Heart left ventricle (tissue), 16 donors: ENCODE results near the gene EGFL8. TPM values are rescaled to one million over a fixed set of nuclear protein-coding genes. Genes with fewer than 3 reads are reported as not detected.

ENCODE experiments used
- ATAC-seq, 4 donors: fragments of 200-7000 bp; cut with Tn5 transposase; one replicate each; pipeline ENCODE4 v1.9.1; 2020 to 2022; ENCODE audit warnings: moderate library complexity in 4 of 4, mild to moderate bottlenecking in 3 of 4, moderate number of reproducible peaks in 1 of 4
- DNase-seq, 5 donors: peaks; one replicate each; pipeline ENCODE4 v3.0.0-alpha.2; 2020
- H3K27ac ChIP-seq, 12 donors: fragments of 200-600 bp; sonication (generic) in 4 of 12; one replicate each; pipeline versions ENCODE4 v1.5.0 to v1.8.0; 2016 to 2022; ENCODE audit warnings: mild to moderate bottlenecking in 2 of 12
- H3K27me3 ChIP-seq, 9 donors: fragments of 200-600 bp; sonication (generic) in 2 of 9; one replicate each; pipeline versions ENCODE4 v1.5.1 to v1.8.0; 2016 to 2022; ENCODE audit warnings: mild to moderate bottlenecking in 3 of 9
- H3K36me3 ChIP-seq, 9 donors: fragments of 200-600 bp; sonication (generic) in 2 of 9; one replicate each; pipeline versions ENCODE4 v1.5.0 to v1.8.0; 2018 to 2022; ENCODE audit warnings: mild to moderate bottlenecking in 2 of 9
- H3K4me1 ChIP-seq, 12 donors: fragments of 200-600 bp; sonication (generic) in 4 of 12; one replicate each; pipeline versions ENCODE4 v1.5.0 to v1.8.0; 2016 to 2022; ENCODE audit warnings: mild to moderate bottlenecking in 3 of 12
- H3K4me3 ChIP-seq, 12 donors: fragments of 200-600 bp; sonication (generic) in 4 of 12; one replicate each; pipeline versions ENCODE4 v1.5.0 to v1.8.0; 2017 to 2022; ENCODE audit warnings: mild to moderate bottlenecking in 9 of 12, moderate library complexity in 4 of 12
- H3K9me3 ChIP-seq, 12 donors: fragments of 200-600 bp; sonication (generic) in 4 of 12; one replicate each; pipeline versions ENCODE4 v1.5.0 to v1.8.0; 2016 to 2022; ENCODE audit warnings: mild to moderate bottlenecking in 1 of 12
- CTCF ChIP-seq, 12 donors: fragments of 200-600 bp; sonication (generic) in 4 of 12; IDR thresholded peaks; one replicate each; pipeline versions ENCODE4 v1.5.0 to v1.8.0; 2018 to 2022; ENCODE audit warnings: antibody characterized with exemption in 12 of 12, mild to moderate bottlenecking in 5 of 12
- POLR2A ChIP-seq, 2 donors: fragments of 450-650 bp; IDR thresholded peaks; one replicate each; pipeline ENCODE4 v1.6.1; 2017; ENCODE audit warnings: antibody characterized with exemption in 2 of 2, mild to moderate bottlenecking in 2 of 2, moderate library complexity in 2 of 2
- WGBS, 4 donors: extraction: QIAGEN DNeasy Blood & Tissue Kit in 2 of 4; methylation state at CpG; one replicate each; pipeline versions ENCODE4 v1.1.5 to v1.1.7; 2013 to 2018; 5-methylcytosine and 5-hydroxymethylcytosine counted together
- intact Hi-C, 10 donors: fragments of 100-400 bp; cut with DNase I; formaldehyde crosslinking; loops; one replicate each; pipeline versions ENCODE4 v1.11.1 to v1.14.2; 2022
- polyA plus RNA-seq, 2 donors: library from polyadenylated mRNA; stranded (reverse); fragments of 200-250 nt; gene quantifications; one replicate each; pipeline ENCODE4 v1.2.3, GENCODE V29; 2013
- total RNA-seq, 9 donors: library from RNA; depleted of rRNA in 2 of 9; stranded (reverse); fragments of >200 nt in 2 of 9; fragmentation: NEBNext Ultra II Directional in 3 of 9; extraction: Animal tissue kit (Norgen Biotek cat#: 25700) in 3 of 9; gene quantifications; one replicate each; pipeline versions ENCODE4 v1.1.0 to v1.2.4, GENCODE V29; 2016 to 2023
- donor health status: ischemic (EF 13 %, LVEDD 7.1; RV severe dilation, severe dysfunction).
- donor health status: healthy with polysubstance abuse.
- donor health status: DM: no; HTN: yes; CAD: no.
- donor health status: DM: no; HTN: no; CAD: no.
- donor health status: ischemic (EF 25% LVEDD 6.9; RV normal size, moderate dysfunction).
- donor health status: ischemic (EF 25% LVEDD 5.7; RV mildly dilated, moderate dysfunction).
- donor health status: healthy.
- donor health status: DM: yes; HTN: yes; CAD: no.
- donor health status: ischemic (EF 35%, LVEDD 5.7; RV mildly dilated, moderate dysfunction).
- donor health status: nonischemic (EF 11% LVEDD 7.7; RV severe dilation, severe dysfunction).
- donor health status: DM: yes; HTN: yes; CAD: no.
- donor health status: PGD.
- donor health status: ischemic (EF 29% LVEDD 5.4; RV normal size, mild dysfunction).
- donor health status: nonischemic (EF 23%, LVEDD 6.1; RV moderate dilation, normal function).

The EGFL8 gene
- total and polyA plus RNA-seq, 11 donors: 2.4 to 11.2 (median 6.1) TPM

- TF ChIP-seq CTCF (IDR thresholded peaks at IDR 0.05) (no peak), POLR2A (IDR thresholded peaks at IDR 0.05) (no peak)
- Histone ChIP-seq H3K4me1 (peaks cover 4 to 37% (median 21%) of the 10 kb centered on the region in 12 donors), H3K4me3 (no peak overlapping the region), H3K9me3 (no peaks in the 10 kb centered on the region), H3K27ac (peak overlapping the region in 8 of 12 donors; percentile 98 to 100 (median 100)), H3K27me3 (no peaks in the 10 kb centered on the region), H3K36me3 (peaks cover 0 to 42% (median 17%) of the 10 kb centered on the region in 9 donors)
- intact Hi-C loops: loop anchor here in 2 of 10 donors (5.0 to 10.0 kb wide), 4 partner anchors 44 to 1006 kb away; partner anchors contain the start of genes HSD17B8 (in 1 of the 2), RING1 (in 1 of the 2), RXRB (in 1 of the 2) and SLC39A7 (in 1 of the 2)
- ATAC-seq: no peak
- no peak for DNase-seq
- WGBS, 4 donors: 75 to 79% (median 77%) methylated on average over 3 of the region's 3 CpGs
Measured at GRCh38 chr6:32198345-32198696, 33.9 kb downstream of the EGFL8 start.

GRCh38 chr6:32198866-32199265 lies 34.5 kb downstream of the EGFL8 start:
- H3K27me3 ChIP-seq: no peaks in the 10 kb centered on the region
- intact Hi-C loops: loop anchor here in 2 of 10 donors (5.0 to 10.0 kb wide), 4 partner anchors 43 to 1006 kb away; partner anchors contain the start of genes HSD17B8 (in 1 of the 2), RING1 (in 1 of the 2), RXRB (in 1 of the 2) and SLC39A7 (in 1 of the 2)
- peak overlapping the region in 3 of 12 donors; percentile 3 to 100 (median 98) for H3K27ac ChIP-seq
- ATAC-seq (no peak), DNase-seq (no peak)
- WGBS, 4 donors: 71 to 89% (median 82%) methylated on average over 10 to 17 of the region's 17 CpGs
- no peak overlapping the region for H3K4me3 ChIP-seq
- TF ChIP-seq CTCF (IDR thresholded peaks at IDR 0.05) (no peak), POLR2A (IDR thresholded peaks at IDR 0.05) (no peak)
- H3K4me1 ChIP-seq: peaks cover 4 to 32% (median 20%) of the 10 kb centered on the region in 12 donors
- H3K9me3 ChIP-seq: no peaks in the 10 kb centered on the region
- peaks cover 0 to 45% (median 22%) of the 10 kb centered on the region in 9 donors for H3K36me3 ChIP-seq

GRCh38 chr6:32200711-32201475 lies 36.5 kb downstream of the EGFL8 start:
- no peaks in the 10 kb centered on the region for H3K27me3 ChIP-seq
- whole genome bisulfite sequencing, 4 donors: 82 to 91% (median 89%) methylated on average over 8 to 13 of the region's 13 CpGs
- H3K4me1 ChIP-seq: peaks cover 4 to 19% (median 11%) of the 10 kb centered on the region in 12 donors
- no peak for TF ChIP-seq CTCF (IDR thresholded peaks at IDR 0.05)
- TF ChIP-seq POLR2A (IDR thresholded peaks at IDR 0.05): no peak
- H3K9me3 ChIP-seq: no peaks in the 10 kb centered on the region
- ATAC-seq (no peak), DNase-seq (no peak)
- peaks cover 0 to 59% (median 27%) of the 10 kb centered on the region in 9 donors for H3K36me3 ChIP-seq
- H3K4me3 ChIP-seq: no peak overlapping the region
- intact Hi-C loops: no loop called here
- no peak overlapping the region for H3K27ac ChIP-seq

GRCh38 chr6:32202186-32202585 lies 37.8 kb downstream of the EGFL8 start:
- no peak overlapping the region for H3K27ac ChIP-seq
- H3K9me3 ChIP-seq: no peaks in the 10 kb centered on the region
- intact Hi-C loops: no loop called here
- DNase-seq (no peak), ATAC-seq (no peak)
- H3K36me3 ChIP-seq: peaks cover 0 to 59% (median 27%) of the 10 kb centered on the region in 9 donors
- no peaks in the 10 kb centered on the region for H3K27me3 ChIP-seq
- H3K4me3 ChIP-seq: no peak overlapping the region
- peaks cover 0 to 8% (median 4%) of the 10 kb centered on the region in 12 donors for H3K4me1 ChIP-seq
- WGBS, 4 donors: 83 to 93% (median 86%) methylated on average over 7 to 9 of the region's 9 CpGs
- TF ChIP-seq CTCF (IDR thresholded peaks at IDR 0.05) (no peak), POLR2A (IDR thresholded peaks at IDR 0.05) (no peak)
